Ascending aorta (tissue), 2 donors: ENCODE measurements around the gene MEF2C. TPM values are rescaled to one million over a fixed set of nuclear protein-coding genes. Genes with fewer than 3 reads are reported as not detected.

Source experiments
- DNase-seq, 2 donors: peaks; one replicate each; pipeline ENCODE4 v3.0.0-alpha.2; 2019; ENCODE audit warnings: low spot score in 2 of 2
- H3K27ac ChIP-seq, 2 donors: fragments of 200-600 bp; sonication (generic); one replicate each; pipeline ENCODE4 v1.5.1; 2016 to 2017; ENCODE audit warnings: mild to moderate bottlenecking in 1 of 2
- H3K27me3 ChIP-seq: fragments of 200-600 bp; sonication (generic); one replicate; pipeline ENCODE4 v1.5.1; 2017
- H3K36me3 ChIP-seq, 2 donors: fragments of 200-600 bp; sonication (generic); one replicate each; pipeline ENCODE4 v1.5.1; 2016
- H3K4me1 ChIP-seq, 2 donors: fragments of 200-600 bp; sonication (generic); one replicate each; pipeline ENCODE4 v1.5.1; 2016 to 2017; ENCODE audit warnings: mild to moderate bottlenecking in 1 of 2
- H3K4me3 ChIP-seq, 2 donors: fragments of 200-600 bp; sonication (generic); one replicate each; pipeline ENCODE4 v1.5.1; 2016 to 2017; ENCODE audit warnings: mild to moderate bottlenecking in 1 of 2
- H3K9me3 ChIP-seq, 2 donors: fragments of 200-600 bp; sonication (generic); one replicate each; pipeline ENCODE4 v1.5.1; 2016
- CTCF ChIP-seq, 3 experiments: fragments of 200-600 bp in 2 of 3; fragments of 450-650 bp in 1 of 3; sonication (generic) in 2 of 3; IDR thresholded peaks; one replicate each; pipeline ENCODE4 v1.5.1; 2016 to 2019; ENCODE audit warnings: antibody characterized with exemption in 3 of 3, mild to moderate bottlenecking in 1 of 3, moderate library complexity in 1 of 3
- intact Hi-C: fragments of 100-400 bp; cut with DNase I; formaldehyde crosslinking; loops from one replicate; pipeline ENCODE4 v1.15.1; 2023
- total RNA-seq: library from RNA; depleted of rRNA; stranded (reverse); fragments of >200 nt; gene quantifications from one replicate; pipeline ENCODE4 v1.1.0, GENCODE V29; 2016

The MEF2C gene
- 138 TPM for total RNA-seq

DNA sequence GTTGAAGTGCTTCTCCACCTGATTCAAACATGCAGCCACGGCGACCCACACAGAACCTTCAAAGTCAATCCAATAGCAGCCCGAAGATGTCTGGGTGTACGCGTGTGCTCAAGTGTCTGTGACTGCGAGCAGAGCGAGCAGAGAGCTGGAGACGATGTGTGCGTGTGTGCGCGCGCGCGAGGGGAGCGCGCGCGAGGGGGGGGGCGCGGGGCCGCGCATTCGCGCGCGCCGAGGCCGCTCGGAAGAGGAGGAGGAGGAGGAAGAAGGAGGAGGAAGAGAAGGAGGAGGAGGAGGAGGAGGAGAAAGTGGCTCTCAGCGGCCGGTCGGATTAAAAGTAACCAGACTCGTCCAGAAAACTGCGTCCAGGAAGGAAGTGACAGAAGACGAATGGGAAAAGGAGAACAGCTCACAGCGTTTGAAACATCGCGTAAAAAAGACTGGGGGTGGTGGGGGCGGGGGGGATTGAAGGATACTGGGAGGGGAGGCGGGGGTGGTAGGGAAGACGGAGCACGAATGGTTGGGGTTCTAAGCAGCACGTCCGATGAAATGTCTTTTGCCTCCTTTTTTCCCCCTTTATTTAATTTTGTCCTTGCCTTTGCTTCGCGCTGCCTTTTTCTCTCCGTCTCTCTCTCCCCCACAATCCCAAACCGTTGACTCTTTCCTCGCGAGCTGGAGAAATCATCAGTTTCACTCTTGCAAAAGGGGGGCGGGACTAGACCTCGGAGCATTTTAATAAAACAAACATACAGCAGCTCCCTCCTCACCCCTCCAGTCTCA lies at the start of gene MEF2C:
Gene MEF2C (minus strand): TSS at position 126 of the 777 bp plus-strand sequence. CDS start 59,396 bp downstream, outside the sequence.
- no peak for TF ChIP-seq CTCF (IDR thresholded peaks at IDR 0.05)
- Histone ChIP-seq H3K36me3 (no peaks in the 10 kb centered on the region), H3K27ac (peak within 1 kb of the TSS; percentile 90 to 95), H3K9me3 (no peaks in the 10 kb centered on the region), H3K4me3 (peak within 1 kb of the TSS; percentile 75 to 83), H3K4me1 (no peaks in the 10 kb centered on the region), H3K27me3 (no peaks in the 10 kb centered on the region)
- peak; percentile 43 to 88 for DNase-seq
- intact Hi-C loops, result loop anchor here (2.0 to 10.0 kb wide), 9 partner anchors 46 to 1522 kb away; partner anchors contain the start of gene CETN3

- Histone ChIP-seq H3K9me3 (no peaks in the 10 kb centered on the region), H3K4me1 (peaks cover 0 to 6% of the 10 kb centered on the region in 2 donors), H3K27me3 (no peaks in the 10 kb centered on the region), H3K4me3 (no peak overlapping the region), H3K27ac (no peak overlapping the region), H3K36me3 (no peaks in the 10 kb centered on the region)
- no peak for TF ChIP-seq CTCF (IDR thresholded peaks at IDR 0.05)
- intact Hi-C loops, result no loop called here
- no peak for DNase-seq
Measured at GRCh38 chr5:88932541-88932940, 49.6 kb upstream of the MEF2C start.

- no peaks in the 10 kb centered on the region for H3K27me3 ChIP-seq
- no peak overlapping the region for H3K27ac ChIP-seq
- no peaks in the 10 kb centered on the region for H3K36me3 ChIP-seq
- no peak for TF ChIP-seq CTCF (IDR thresholded peaks at IDR 0.05)
- H3K9me3 ChIP-seq, result no peaks in the 10 kb centered on the region
- DNase-seq, result no peak
- H3K4me3 ChIP-seq, result no peak overlapping the region
- intact Hi-C loops, result no loop called here
- H3K4me1 ChIP-seq, result peaks cover 0 to 6% of the 10 kb centered on the region in 2 donors
Measured at GRCh38 chr5:88930335-88930734, 47.4 kb upstream of the MEF2C start.

GRCh38 chr5:88929385-88929784 lies 46.4 kb upstream of the MEF2C start:
- H3K27ac ChIP-seq, result no peak overlapping the region
- H3K36me3 ChIP-seq, result no peaks in the 10 kb centered on the region
- no peak for DNase-seq
- H3K9me3 ChIP-seq, result no peaks in the 10 kb centered on the region
- intact Hi-C loops, result no loop called here
- H3K4me1 ChIP-seq, result peaks cover 0 to 6% of the 10 kb centered on the region in 2 donors
- H3K27me3 ChIP-seq, result no peaks in the 10 kb centered on the region
- no peak overlapping the region for H3K4me3 ChIP-seq
- TF ChIP-seq CTCF (IDR thresholded peaks at IDR 0.05), result no peak

DNA sequence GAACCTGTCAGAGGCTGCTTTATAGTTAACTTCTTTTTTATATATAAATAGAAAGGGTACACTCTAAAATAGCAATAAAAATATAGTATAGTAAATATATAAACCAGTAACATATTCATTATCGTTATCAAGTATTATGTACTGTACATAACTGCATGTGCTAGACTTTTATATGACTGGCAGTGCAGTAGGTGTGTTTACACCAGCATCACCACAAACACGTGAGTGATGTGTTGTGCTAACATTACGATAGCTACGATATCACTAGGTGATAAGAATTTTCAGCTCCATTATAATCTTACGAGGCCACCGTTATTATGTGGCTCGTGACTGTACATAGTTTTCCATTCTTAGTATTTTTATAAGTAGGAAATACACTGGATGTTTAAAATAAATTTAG lies 43.8 kb upstream of the MEF2C start:
- H3K4me1 ChIP-seq, result peaks cover 0 to 6% of the 10 kb centered on the region in 2 donors
- intact Hi-C loops, result no loop called here
- TF ChIP-seq CTCF (IDR thresholded peaks at IDR 0.05), result no peak
- no peak for DNase-seq
- H3K9me3 ChIP-seq, result no peaks in the 10 kb centered on the region
- H3K27ac ChIP-seq, result no peak overlapping the region
- H3K4me3 ChIP-seq, result no peak overlapping the region
- H3K36me3 ChIP-seq, result peaks cover 0 to 3% of the 10 kb centered on the region in 2 donors
- no peaks in the 10 kb centered on the region for H3K27me3 ChIP-seq
